SIG-M5 treated with dmso at 0.1 percent for 504 hours (cell line): ENCODE measurements around the gene EIF5A2.
"Not testable (repeated sequence)": the region's sequence is repeated elsewhere in the genome, so short reads cannot be mapped to it uniquely, and the experiment has no call there.

ENCODE experiments used
- DNase-seq: peaks from one replicate; lab custom pipeline; 2025; ENCODE audit not compliant: unreplicated experiment; lab: John Stamatoyannopoulos, UW

EIF5A2 gene

GRCh38 chr3:170908235-170909116 lies at the start of gene EIF5A2:
EIF5A2 (minus strand) TSS chr3:170908637; CDS start chr3:170907806, 831 bp downstream.
- DNase-seq, result peak; percentile 84

GRCh38 chr3:170956647-170957046 lies 48.2 kb upstream of the EIF5A2 start:
- no peak for DNase-seq

GRCh38 chr3:170953736-170954135 lies 45.3 kb upstream of the EIF5A2 start:
- no peak for DNase-seq

GRCh38 chr3:170953229-170953628 lies 44.8 kb upstream of the EIF5A2 start:
- no peak for DNase-seq

GRCh38 chr3:170949211-170949610 lies 40.8 kb upstream of the EIF5A2 start:
- DNase-seq, result no peak

- no peak for DNase-seq
Measured at GRCh38 chr3:170947018-170947769, 38.8 kb upstream of the EIF5A2 start.

- DNase-seq, result no peak
Measured at GRCh38 chr3:170942011-170942410, 33.6 kb upstream of the EIF5A2 start.

GRCh38 chr3:170941551-170941950 lies 33.1 kb upstream of the EIF5A2 start:
- no peak for DNase-seq

GRCh38 chr3:170933039-170933438 lies 24.6 kb upstream of the EIF5A2 start:
- DNase-seq, result not testable (repeated sequence)

- not testable (repeated sequence) for DNase-seq
Measured at GRCh38 chr3:170923553-170923952, 15.1 kb upstream of the EIF5A2 start.

GRCh38 chr3:170918715-170919114 lies 10.3 kb upstream of the EIF5A2 start:
- no peak for DNase-seq

GRCh38 chr3:170914690-170915089 lies 6.3 kb upstream of the EIF5A2 start:
- DNase-seq, result no peak

GRCh38 chr3:170914212-170914611 lies 5.8 kb upstream of the EIF5A2 start:
- DNase-seq, result no peak

- DNase-seq, result no peak
Measured at GRCh38 chr3:170911051-170911450, 2.6 kb upstream of the EIF5A2 start.

- DNase-seq, result no peak
Measured at GRCh38 chr3:170910542-170910941, 2.1 kb upstream of the EIF5A2 start.

GRCh38 chr3:170909129-170909903 lies 879 bp upstream of the EIF5A2 start:
- DNase-seq, result peak; percentile 30

- DNase-seq, result no peak
Measured at GRCh38 chr3:170907637-170908234, 701 bp downstream of the EIF5A2 start.

- DNase-seq, result no peak
Measured at GRCh38 chr3:170905862-170906261, 2.6 kb downstream of the EIF5A2 start.

- no peak for DNase-seq
Measured at GRCh38 chr3:170903123-170903522, 5.3 kb downstream of the EIF5A2 start.

- no peak for DNase-seq
Measured at GRCh38 chr3:170899455-170899854, 9.0 kb downstream of the EIF5A2 start.

- DNase-seq, result no peak
Measured at GRCh38 chr3:170897978-170898377, 10.5 kb downstream of the EIF5A2 start.
